Testis (tissue), 2 donors: ENCODE measurements around the gene KCNAB1.

Experiments
- POLR2A ChIP-seq: fragments of 450-650 bp; IDR thresholded peaks from one replicate; pipeline ENCODE4 v1.6.1; 2017; ENCODE audit warnings: antibody characterized with exemption, mild to moderate bottlenecking, moderate library complexity
- TF ChIP-seq, protein P1 (sequence below), 3 experiments: fragments of 450-650 bp in 2 of 3; fragments of 200-600 bp in 1 of 3; sonication (generic) in 1 of 3; IDR thresholded peaks; one replicate each; pipeline ENCODE4 v1.5.1; 2016 to 2019; ENCODE audit warnings: antibody characterized with exemption in 3 of 3, mild to moderate bottlenecking in 2 of 3, moderate library complexity in 1 of 3

DNA sequence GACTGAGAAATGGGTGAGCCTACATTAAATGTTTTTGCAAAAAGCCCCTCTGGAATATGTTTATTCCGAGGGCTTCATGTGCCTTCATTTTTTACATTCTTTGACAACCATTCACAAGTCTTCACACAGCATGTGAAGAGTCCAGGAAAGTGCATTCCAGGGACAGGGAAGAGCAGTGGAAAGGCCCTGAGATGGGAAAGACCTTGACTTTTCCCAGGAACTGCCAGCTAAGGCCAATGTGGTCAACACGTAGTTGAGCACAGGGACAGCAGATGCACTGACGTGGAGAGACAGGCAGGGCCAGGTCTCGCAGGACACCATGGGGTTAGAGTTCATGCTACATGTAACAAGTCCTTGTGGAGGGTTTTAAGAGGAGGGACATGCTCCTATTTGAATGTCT is 412.8 kb downstream of the KCNAB1 start:
- TF ChIP-seq, protein P1, sequence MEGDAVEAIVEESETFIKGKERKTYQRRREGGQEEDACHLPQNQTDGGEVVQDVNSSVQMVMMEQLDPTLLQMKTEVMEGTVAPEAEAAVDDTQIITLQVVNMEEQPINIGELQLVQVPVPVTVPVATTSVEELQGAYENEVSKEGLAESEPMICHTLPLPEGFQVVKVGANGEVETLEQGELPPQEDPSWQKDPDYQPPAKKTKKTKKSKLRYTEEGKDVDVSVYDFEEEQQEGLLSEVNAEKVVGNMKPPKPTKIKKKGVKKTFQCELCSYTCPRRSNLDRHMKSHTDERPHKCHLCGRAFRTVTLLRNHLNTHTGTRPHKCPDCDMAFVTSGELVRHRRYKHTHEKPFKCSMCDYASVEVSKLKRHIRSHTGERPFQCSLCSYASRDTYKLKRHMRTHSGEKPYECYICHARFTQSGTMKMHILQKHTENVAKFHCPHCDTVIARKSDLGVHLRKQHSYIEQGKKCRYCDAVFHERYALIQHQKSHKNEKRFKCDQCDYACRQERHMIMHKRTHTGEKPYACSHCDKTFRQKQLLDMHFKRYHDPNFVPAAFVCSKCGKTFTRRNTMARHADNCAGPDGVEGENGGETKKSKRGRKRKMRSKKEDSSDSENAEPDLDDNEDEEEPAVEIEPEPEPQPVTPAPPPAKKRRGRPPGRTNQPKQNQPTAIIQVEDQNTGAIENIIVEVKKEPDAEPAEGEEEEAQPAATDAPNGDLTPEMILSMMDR (IDR thresholded peaks at IDR 0.05): no peak
- no peak for TF ChIP-seq POLR2A
